Measurements from ENCODE around the gene PARP8. TPM values are rescaled to one million over a fixed set of nuclear protein-coding genes. Genes with fewer than 3 reads are reported as not detected.

The PARP8 gene
- total and polyA plus RNA-seq, 2 of the 4 experiments (the other 2 are of a cell fraction), result 6.9 to 8.2 TPM

- Histone ChIP-seq H3K14ac (replicated peaks; ENCODE audit: low read depth, low read length) (no peak overlapping the region), H3K4ac (ENCODE audit: low read depth, low read length) (no peak overlapping the region), H3K9ac (ENCODE audit: low read depth, low read length) (no peak overlapping the region), H2AFZ (replicated peaks; ENCODE audit: low read length, poor library complexity) (no peak overlapping the region), H3K4me1 (ENCODE audit: control insufficient read depth, insufficient read depth, low read length) (no peaks in the 10 kb centered on the region), H4K8ac (ENCODE audit: low read depth in 2 of 2, low read length in 2 of 2) (no peak overlapping the region), H3K4me2 (ENCODE audit: low read depth, low read length) (no peak overlapping the region), H3K23ac (ENCODE audit: low read depth, low read length) (no peak overlapping the region), H2BK5ac (ENCODE audit: low read depth, low read length, poor library complexity, severe bottlenecking) (no peak overlapping the region), H3K9me1 (ENCODE audit: insufficient read depth, low read length) (no peaks in the 10 kb centered on the region), H3K27ac (ENCODE audit: insufficient read depth, low read length) (no peak overlapping the region), H4K5ac (ENCODE audit: low read depth, low read length) (no peak overlapping the region), H3K18ac (ENCODE audit: low read depth, low read length) (no peak overlapping the region), H4K20me1 (ENCODE audit: insufficient read depth, low read length) (no peaks in the 10 kb centered on the region), H3K56ac (ENCODE audit: extremely low read depth, insufficient read depth, low read length) (no peak overlapping the region), H3K79me1 (ENCODE audit: low read depth in 1 of 2, low read length in 2 of 2) (no peaks in the 10 kb centered on the region), H3K27me3 (ENCODE audit: control insufficient read depth, insufficient read depth, low read length) (no peaks in the 10 kb centered on the region), H3K4me3 (ENCODE audit: insufficient read depth, low read depth, low read length) (no peak overlapping the region), H2AK5ac (ENCODE audit: low read depth, low read length) (no peak overlapping the region), H3K36me3 (ENCODE audit: control insufficient read depth, insufficient read depth, low read length) (0 out of 2 replicates have a peak, but pooled peaks cover 4% of the 10 kb centered on the region), H2BK20ac (ENCODE audit: low read depth, low read length) (no peak overlapping the region), H2AK9ac (replicated peaks; ENCODE audit: low read depth, low read length, poor library complexity) (no peak overlapping the region), H2BK120ac (ENCODE audit: low read depth, low read length) (no peak overlapping the region), H4K91ac (ENCODE audit: insufficient read depth, low read depth, low read length) (no peak overlapping the region), H3K9me3 (ENCODE audit: control insufficient read depth, insufficient read depth, low read length) (no peaks in the 10 kb centered on the region), H2BK15ac (ENCODE audit: low read depth, low read length) (no peak overlapping the region)
- TF ChIP-seq MXI1 (IDR thresholded peaks at IDR 0.05; ENCODE audit: borderline replicate concordance, low read depth, low read length) (no peak), CEBPB (IDR thresholded peaks at IDR 0.05; ENCODE audit: low read depth, low read length) (no peak)
- dilution Hi-C loops (cut with HindIII; ENCODE audit: low sequenced_read_pairs, unreplicated experiment), result no loop called here
- in situ Hi-C loops (cut with MboI; ENCODE audit: low sequenced_read_pairs), result no loop called here
- no TSS peak for BruUV-seq (replicated peaks)
- ChIA-PET CTCF (no interaction called here), POLR2A (ENCODE audit: unreplicated experiment) (no interaction called here)
- ATAC-seq (ENCODE audit: low read depth) (no peak), DNase-seq (no peak)
- intact Hi-C loops (cut with micrococcal nuclease), result no loop called here
- WGBS, 2 experiments (ENCODE audit: extremely low coverage in 2 of 2, insufficient read length in 1 of 2), result no CpG with 5 or more reads among the region's 4 CpGs
Observed at GRCh38 chr5:50832657-50833284, 166.3 kb downstream of the PARP8 start.

All from IMR-90 (cell line).